ENCODE measurements around the gene COA8. TPM values are rescaled to one million over a fixed set of nuclear protein-coding genes. Genes with fewer than 3 reads are reported as not detected.

COA8 gene
- total RNA-seq, 1 donor from 2014 or later, result 17.2 TPM

GRCh38 chr14:103626146-103626850 lies 63.5 kb downstream of the COA8 start:
- TF ChIP-seq POLR2AphosphoS5 (IDR thresholded peaks at IDR 0.05; ENCODE audit: insufficient read depth in 1 of 2, low read depth in 1 of 2), result no peak
- no peak for TF ChIP-seq CTCF (IDR thresholded peaks at IDR 0.05)
- no peak for TF ChIP-seq POLR2A (IDR thresholded peaks at IDR 0.05)
- Histone ChIP-seq H3K9me3 (no peaks in the 10 kb centered on the region), H3K36me3 (no peaks in the 10 kb centered on the region), H3K27ac (peak overlapping the region; percentile 61), H3K27me3 (no peaks in the 10 kb centered on the region), H3K4me1 (peaks cover 49% of the 10 kb centered on the region), H3K4me3 (no peak overlapping the region)
- intact Hi-C loops (cut with DNase I), result loop anchor here (10.0 kb wide), 1 partner anchor 51 kb away; no protein-coding TSS in a partner anchor
- DNase-seq (ENCODE audit: extremely low spot score in 2 of 2), result no peak

GRCh38 chr14:103627073-103628025 lies 64.6 kb downstream of the COA8 start:
- intact Hi-C loops (cut with DNase I), result loop anchor here (10.0 kb wide), 1 partner anchor 53 kb away; no protein-coding TSS in a partner anchor

GRCh38 chr14:103628221-103628683 lies 65.5 kb downstream of the COA8 start:
- intact Hi-C loops (cut with DNase I), result loop anchor here (10.0 kb wide), 1 partner anchor 53 kb away; no protein-coding TSS in a partner anchor
- Histone ChIP-seq H3K27me3 (no peaks in the 10 kb centered on the region), H3K36me3 (no peaks in the 10 kb centered on the region), H3K27ac (peak overlapping the region; percentile 99), H3K9me3 (no peaks in the 10 kb centered on the region), H3K4me3 (peak overlapping the region; percentile 96 to 97), H3K4me1 (peaks cover 69% of the 10 kb centered on the region)
- DNase-seq (ENCODE audit: extremely low spot score in 2 of 2), result no peak
- TF ChIP-seq POLR2A (IDR thresholded peaks at IDR 0.05) (peak in 1 of 2 donors; percentile 40), CTCF (IDR thresholded peaks at IDR 0.05) (no peak), POLR2AphosphoS5 (IDR thresholded peaks at IDR 0.05; ENCODE audit: insufficient read depth in 1 of 2, low read depth in 1 of 2) (peak; percentile 69 to 83)

More at GRCh38 chr14:103627073-103628025, 64.6 kb downstream of the COA8 start:
- no peaks in the 10 kb centered on the region for H3K9me3 ChIP-seq
- peak overlapping the region; percentile 99 for H3K27ac ChIP-seq
- peak overlapping the region in 1 of 2 donors; percentile 96 for H3K4me3 ChIP-seq
- no peaks in the 10 kb centered on the region for H3K27me3 ChIP-seq
- no peaks in the 10 kb centered on the region for H3K36me3 ChIP-seq
- TF ChIP-seq POLR2AphosphoS5 (IDR thresholded peaks at IDR 0.05; ENCODE audit: insufficient read depth in 1 of 2, low read depth in 1 of 2), result no peak
- TF ChIP-seq CTCF (IDR thresholded peaks at IDR 0.05), result no peak
- no peak for TF ChIP-seq POLR2A (IDR thresholded peaks at IDR 0.05)
- no peak for DNase-seq (ENCODE audit: extremely low spot score in 2 of 2)
- peaks cover 60% of the 10 kb centered on the region for H3K4me1 ChIP-seq

GRCh38 chr14:103628684-103629502 lies 66.1 kb downstream of the COA8 start, which contains the start of gene KLC1:
KLC1 (plus strand) TSS chr14:103629211; CDS start chr14:103654565, 25,354 bp downstream.
- Histone ChIP-seq H3K27me3 (no peaks in the 10 kb centered on the region), H3K4me3 (peak within 1 kb of the TSS; percentile 96 to 97), H3K27ac (peak within 1 kb of the TSS; percentile 99), H3K9me3 (no peaks in the 10 kb centered on the region), H3K4me1 (peaks cover 74% of the 10 kb centered on the region), H3K36me3 (no peaks in the 10 kb centered on the region)
- TF ChIP-seq POLR2AphosphoS5 (IDR thresholded peaks at IDR 0.05; ENCODE audit: insufficient read depth in 1 of 2, low read depth in 1 of 2) (peak in 1 of 2 donors; percentile 82), POLR2A (IDR thresholded peaks at IDR 0.05) (peak; percentile 50 to 93), CTCF (IDR thresholded peaks at IDR 0.05) (no peak)
- intact Hi-C loops (cut with DNase I), result loop anchor here (10.0 kb wide), 1 partner anchor 54 kb away; no protein-coding TSS in a partner anchor
- DNase-seq (ENCODE audit: extremely low spot score in 2 of 2), result no peak

All from vagina (tissue), 2 donors.